GM19035 (cell line): ENCODE measurements around the gene PGK1.
A peak's percentile ranks its signal among the peaks of the same experiment; 100 is the strongest.
"Not testable (repeated sequence)": the region's sequence is repeated elsewhere in the genome, so short reads cannot be mapped to it uniquely, and the experiment has no call there.

Experiments used
- ATAC-seq: cut with Tn5 transposase; IDR thresholded peaks from one replicate; pipeline ENCODE4 v1.9.1; 2021; ENCODE audit not compliant: unreplicated experiment

The PGK1 gene

DNA sequence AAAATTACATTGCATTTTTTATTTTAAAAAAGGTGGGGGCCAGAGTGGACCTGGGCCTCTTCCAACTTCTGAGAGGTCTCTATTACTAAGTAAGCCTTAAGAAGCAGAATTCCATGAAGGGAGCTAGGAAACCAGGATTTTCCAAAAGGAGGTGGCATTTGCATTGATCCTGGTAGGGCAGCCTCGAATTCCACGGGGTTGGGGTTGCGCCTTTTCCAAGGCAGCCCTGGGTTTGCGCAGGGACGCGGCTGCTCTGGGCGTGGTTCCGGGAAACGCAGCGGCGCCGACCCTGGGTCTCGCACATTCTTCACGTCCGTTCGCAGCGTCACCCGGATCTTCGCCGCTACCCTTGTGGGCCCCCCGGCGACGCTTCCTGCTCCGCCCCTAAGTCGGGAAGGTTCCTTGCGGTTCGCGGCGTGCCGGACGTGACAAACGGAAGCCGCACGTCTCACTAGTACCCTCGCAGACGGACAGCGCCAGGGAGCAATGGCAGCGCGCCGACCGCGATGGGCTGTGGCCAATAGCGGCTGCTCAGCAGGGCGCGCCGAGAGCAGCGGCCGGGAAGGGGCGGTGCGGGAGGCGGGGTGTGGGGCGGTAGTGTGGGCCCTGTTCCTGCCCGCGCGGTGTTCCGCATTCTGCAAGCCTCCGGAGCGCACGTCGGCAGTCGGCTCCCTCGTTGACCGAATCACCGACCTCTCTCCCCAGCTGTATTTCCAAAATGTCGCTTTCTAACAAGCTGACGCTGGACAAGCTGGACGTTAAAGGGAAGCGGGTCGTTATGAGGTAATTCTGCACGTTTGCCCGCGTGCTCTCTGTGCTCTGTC, at the start of gene PGK1:
TSS of gene PGK1 (plus strand) at position 626 of the 824 bp plus-strand sequence. CDS start at position 719, 93 bp downstream.
- peak; percentile 95 for ATAC-seq

DNA sequence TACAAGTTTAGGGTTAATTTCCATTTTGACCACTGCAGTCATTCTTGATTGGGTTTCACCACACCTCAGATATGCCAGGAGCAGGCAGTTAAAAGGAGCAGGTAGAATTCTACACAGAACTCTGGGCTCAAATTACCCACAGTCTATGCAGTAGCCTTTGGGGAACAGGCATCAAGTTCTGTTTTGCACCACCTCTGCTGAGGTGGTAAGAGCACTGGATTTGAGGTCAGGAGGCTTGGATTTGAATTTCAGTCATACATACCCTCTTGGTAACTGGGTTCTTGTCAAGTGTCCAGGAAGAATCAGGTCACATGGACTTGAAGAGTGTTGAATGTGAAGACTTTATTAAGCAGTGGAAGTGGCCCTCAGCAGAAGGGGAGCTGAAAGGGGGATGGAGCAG, 40.4 kb upstream of the PGK1 start:
- ATAC-seq: no peak

DNA sequence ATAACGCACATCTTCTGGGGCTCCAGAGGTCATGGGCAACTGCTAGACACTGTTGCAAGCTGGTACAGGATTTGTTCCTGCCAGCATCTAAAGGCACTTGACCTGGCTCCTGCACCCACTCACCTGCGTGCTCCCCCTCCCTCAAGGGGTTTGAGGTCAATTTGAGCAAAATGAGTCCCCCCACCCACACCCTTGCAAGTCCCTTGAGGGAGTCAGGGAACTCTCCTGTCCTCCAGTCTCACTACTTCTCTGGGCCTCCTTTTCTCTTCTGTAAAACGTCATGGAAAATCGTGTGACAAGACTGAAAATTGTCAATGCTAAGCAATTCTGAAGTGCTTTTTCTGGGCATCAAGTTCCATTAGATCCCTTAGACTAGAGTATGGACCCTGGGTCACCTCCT, 39.9 kb upstream of the PGK1 start:
- no peak for ATAC-seq

DNA sequence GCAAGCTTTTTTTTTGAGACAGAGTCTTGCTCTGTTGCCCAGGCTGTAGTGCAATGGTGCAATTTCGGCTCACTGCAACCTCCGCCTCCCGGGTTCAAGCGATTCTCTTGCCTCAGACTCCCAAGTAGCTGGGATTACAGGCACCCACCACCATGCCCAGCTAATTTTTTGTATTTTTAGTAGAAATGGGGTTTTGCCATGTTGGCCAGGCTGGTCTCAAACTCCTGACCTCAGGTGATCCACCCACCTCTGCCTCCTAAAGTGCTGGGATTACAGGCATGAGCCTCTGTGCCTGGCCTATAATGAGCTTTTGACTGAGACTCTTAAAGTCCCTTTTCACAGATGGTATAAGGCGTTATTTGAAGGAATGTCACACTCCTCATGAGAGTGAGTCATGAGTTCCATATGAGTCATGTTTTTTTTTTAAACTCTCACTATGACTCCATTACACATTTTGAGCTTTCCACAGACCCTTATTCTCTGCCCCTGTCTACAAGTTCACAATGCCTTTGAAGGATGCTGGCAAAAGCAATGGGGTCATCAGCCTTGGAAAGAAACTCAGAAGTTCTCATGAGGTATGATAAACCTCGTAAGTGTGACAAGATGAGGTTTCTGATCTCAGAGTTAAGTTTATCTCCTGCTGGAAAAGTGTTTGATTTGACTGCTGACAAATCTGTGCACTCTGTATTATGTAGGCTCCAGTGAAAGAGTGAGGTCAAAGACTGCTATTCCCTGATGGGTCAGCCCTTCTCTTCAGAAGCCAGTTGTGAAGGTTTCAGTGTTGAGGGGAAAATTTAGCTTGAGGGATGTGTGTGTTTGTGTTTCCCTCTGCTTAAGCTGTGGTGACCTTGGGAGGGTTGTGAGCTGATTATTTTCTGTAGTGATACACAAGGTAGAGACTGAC, 39.1 kb upstream of the PGK1 start:
- peak; percentile 89 for ATAC-seq

DNA sequence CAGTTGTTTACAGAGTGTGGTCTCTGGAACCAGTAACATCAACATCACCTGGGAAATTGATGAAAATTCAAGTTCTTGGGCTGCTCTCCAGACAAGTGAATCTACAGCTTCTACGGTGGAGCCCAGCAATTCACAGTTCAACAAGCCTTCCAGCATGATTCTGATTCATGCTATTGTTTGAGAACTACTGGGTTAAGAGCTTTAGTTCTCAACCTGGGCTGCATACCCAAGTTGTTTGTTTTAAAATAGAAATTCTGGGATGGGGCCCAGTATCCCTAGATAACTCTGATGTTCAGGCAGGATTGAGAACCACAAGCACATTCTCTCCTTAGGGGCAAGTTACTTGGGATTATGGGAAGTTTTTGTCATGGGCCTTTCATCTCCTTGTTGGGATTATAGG, 37.9 kb upstream of the PGK1 start:
- no peak for ATAC-seq

DNA sequence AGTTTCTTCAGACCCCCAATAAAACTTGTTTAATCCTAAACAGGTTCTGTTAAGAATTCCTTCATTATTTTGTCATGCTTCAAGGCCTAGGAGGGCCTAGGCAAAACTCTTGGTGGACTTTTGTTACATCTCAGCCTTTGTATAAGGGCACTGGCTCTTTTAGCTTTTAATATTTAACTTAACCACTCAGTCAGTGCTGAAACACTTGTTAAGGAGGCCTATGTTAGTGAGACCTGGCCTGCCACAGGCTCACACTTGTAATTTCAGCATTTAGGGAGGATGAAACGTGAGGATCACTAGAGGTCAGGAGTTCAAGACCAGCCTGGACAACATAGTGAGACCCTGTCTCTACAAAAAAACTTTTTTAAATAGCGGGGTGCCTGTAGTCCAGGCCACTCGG, 32.7 kb upstream of the PGK1 start:
- no peak for ATAC-seq

DNA sequence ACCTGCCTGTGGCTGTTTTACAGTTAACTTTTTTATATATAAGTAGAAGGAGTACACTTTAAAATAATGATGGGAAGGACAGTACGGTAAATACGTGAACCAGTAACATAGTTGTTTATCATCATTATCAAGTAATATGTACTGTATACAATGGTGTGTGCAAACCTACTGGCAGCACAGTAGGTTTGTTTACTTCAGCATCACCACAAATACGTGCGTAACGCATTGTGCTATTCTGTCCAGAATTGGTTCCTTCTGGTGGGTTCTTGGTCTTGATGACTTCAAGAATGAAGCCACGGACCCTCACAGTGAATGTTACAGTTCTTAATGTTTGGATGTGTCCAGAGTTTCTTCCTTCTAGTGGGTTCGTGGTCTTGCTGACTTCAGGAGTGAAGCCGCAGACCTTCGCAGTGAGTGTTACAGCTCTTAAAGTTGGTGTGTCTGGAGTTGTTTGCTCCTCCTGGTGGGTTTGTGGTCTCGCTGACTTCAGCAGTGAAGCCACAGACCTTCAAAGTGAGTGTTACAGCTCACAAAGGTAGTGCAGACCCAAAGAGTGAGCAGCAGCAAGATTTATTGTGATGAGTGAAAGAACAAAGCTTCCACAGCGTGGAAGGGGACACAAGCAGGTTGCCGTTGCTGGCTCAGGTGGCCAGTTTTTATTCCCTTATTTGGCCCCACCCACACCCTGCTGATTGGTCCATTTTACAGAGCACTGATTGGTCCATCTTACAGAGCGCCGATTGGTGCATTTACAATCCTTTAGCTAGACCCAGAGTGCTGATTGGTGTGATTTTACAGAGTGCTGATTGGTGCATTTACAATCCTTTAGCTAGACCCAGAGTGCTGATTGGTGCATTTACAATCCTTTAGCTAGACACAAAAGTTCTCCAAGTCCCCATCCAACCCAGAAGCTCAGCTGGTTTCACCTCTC, 30.6 kb upstream of the PGK1 start:
- not testable (repeated sequence) for ATAC-seq

DNA sequence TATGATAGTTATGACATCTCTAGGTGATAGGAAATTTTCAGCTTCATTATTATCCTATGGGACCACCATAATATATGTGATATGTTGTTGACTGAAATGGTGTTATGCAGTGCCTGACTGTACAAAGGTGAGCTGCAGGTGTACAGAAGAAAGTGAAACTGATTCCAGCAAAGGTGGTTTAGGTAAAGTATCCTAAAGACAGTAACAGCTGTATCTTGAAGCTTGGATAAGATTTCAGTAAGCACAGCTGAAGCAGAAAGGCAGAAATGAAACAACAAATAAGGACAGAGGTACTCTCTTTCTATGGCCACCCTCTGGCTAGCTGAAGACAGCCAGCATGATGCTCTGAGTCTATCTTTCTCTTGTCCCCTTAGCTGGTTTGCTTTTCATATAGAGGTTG, 30.0 kb upstream of the PGK1 start:
- no peak for ATAC-seq

DNA sequence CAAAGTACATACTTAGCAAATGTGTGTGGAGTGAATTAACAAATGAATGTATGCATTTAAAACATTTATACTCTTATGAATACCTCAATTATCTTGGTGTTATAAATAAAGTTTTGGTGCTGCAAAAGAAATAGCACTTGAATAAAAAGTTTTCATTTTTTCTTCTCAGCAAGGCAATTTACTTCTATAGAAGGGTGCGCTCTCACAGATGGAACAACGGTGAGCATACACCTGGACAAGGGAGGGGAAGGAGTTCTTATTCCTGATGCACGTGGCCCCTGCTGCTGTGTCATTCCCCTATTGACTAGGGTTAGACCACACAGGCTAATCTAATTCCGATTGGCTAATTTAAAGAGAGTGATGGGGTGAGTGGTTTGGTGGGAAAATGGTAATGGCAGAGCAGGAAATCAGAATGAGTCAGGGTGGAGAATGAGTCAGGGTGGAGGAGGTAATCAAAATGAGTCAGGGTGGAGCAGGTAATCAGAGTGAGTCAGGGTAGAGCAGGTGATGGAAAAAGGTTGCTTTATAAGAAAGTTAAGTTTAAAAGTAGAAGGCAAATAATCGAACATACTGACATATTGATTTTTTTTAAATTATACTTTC, 28.2 kb upstream of the PGK1 start:
- no peak for ATAC-seq

DNA sequence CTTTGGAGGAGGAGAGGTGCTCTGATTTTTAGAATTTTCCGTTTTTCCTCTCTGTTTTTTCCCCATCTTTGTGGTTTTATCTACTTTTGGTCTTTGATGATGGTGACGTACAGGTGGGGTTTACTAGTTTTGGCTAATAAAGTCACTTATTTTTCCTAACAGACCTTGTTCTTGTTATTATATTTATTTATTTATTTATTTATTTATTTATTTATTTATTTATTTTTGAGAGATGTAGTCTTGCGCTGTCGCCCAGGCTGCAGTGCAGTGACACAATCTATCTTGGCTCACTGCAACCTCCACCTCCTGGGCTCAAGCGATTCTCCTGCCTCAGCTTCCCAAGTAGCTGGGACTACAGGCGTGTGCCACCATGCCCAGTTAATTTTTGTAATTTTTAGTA, 22.6 kb upstream of the PGK1 start:
- ATAC-seq: not testable (repeated sequence)

DNA sequence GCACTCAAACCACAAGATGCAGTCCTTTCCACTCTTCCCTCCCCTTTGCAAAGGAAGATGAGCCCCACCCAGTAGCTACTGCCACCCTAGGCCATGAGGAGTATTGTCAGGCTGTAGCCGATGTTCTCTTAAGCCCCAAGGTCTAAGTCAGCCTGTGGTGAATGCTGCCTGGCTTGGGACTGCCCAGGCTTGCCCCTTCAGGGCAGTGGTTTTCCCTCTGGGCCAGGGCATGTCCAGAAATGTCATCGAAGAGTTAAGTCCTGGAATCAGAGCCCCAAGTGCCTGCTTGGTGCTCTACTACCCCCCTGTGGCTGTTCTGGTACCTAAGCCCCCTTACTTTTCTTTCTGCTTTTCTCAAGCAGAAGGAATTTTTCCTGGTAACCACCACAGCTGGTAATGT, 11.8 kb upstream of the PGK1 start:
- peak; percentile 76 for ATAC-seq

DNA sequence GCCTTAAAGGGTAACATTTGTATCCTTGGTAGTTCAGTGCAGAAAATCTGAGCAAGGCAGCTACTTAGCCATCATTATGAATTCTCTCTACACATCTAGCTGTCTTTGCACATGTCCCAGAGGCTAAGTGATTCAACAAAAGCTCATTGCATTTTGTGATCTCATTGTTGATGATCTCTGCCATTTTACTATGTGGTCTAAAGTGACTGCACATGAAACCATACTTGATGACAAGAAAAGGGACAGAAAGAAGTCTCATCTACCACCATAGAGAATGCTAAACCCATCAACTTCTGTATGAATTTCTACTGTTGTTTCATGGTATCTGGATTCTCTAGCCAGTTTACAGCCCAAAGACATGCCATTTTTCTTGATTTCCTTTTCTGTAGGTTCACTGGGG, 5.9 kb upstream of the PGK1 start:
- no peak for ATAC-seq

DNA sequence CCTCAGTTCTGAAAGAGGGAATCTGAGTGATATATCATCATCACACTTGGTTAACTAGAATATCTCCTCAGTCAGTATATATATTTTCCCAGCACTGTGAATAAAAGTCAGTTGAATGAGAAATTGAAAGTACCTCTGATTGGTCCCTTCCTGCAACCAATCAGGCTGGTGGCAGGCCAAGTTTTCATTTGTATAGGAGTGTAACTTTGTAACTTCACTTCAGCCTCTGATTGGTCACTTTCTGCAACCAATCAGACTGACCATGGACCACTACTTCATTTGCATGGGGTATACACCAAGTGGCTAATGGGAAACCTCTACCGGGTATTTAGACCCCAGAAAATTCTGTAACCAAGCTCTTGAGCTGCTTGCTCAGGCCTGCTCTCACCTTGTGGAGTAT, 2.0 kb upstream of the PGK1 start:
- ATAC-seq: no peak

DNA sequence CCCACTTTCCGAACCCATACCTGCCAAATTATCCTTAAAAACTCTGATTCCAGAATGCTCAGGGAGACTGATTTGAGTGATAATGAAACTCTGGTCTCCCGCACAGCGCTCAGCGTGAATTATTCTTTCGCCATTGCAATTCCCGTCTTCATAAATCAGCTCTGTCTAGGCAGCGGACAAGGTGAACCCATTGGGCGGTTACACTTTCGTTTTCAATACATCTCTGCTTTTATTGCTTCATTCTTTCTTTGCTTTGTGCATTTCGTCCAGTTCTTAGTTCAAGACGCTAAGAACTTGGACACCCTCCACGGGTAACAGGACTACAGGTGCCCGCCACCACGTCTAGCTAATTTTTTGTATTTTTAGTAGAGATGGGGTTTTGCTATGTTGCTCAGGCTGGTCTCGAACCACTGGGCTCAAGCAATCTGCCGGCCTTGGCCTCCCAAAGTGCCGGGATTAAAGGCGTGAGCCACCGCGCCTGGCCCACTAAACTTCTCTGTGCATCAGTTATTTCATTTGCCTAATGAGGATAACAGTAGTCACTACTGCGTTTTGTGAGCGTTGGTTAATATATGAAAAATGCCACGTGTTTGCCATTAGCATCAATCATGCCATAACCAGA, 936 bp upstream of the PGK1 start:
- no peak for ATAC-seq

DNA sequence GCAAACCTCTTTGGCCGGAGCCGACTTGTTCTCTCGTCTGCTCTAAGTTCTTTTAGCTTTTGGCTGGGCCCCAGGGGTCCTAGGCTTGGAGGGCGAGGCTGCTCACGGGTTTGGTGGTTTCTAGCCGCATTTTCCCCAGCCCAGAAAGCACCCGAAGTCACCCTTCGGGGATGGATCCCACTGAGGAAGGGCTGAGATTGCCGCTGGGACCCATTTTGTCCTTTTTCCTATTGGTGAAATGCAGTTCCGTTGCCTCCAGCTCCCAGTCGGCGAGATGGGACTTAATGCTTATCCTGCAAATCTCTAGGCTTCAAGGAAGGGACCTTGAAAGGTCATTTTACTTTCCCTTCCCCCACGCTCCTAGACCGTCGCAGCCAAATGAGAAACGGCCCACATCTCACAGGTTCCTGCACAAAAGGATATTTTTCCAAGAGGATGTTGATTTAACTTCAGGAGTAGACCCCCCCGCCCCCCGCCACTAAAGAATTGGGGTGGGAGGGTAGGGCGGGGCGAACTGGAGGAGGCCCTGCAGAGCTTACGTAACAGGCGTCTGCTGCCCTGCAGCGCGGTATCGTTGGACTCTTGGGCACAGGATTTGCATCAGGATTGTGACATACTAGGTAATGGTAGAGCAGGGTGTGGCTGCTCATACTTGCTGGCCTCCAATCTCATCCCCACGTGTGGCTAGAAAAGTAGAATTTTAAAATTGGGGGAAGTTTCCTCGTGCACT, 564 bp downstream of the PGK1 start:
- peak; percentile 27 for ATAC-seq

DNA sequence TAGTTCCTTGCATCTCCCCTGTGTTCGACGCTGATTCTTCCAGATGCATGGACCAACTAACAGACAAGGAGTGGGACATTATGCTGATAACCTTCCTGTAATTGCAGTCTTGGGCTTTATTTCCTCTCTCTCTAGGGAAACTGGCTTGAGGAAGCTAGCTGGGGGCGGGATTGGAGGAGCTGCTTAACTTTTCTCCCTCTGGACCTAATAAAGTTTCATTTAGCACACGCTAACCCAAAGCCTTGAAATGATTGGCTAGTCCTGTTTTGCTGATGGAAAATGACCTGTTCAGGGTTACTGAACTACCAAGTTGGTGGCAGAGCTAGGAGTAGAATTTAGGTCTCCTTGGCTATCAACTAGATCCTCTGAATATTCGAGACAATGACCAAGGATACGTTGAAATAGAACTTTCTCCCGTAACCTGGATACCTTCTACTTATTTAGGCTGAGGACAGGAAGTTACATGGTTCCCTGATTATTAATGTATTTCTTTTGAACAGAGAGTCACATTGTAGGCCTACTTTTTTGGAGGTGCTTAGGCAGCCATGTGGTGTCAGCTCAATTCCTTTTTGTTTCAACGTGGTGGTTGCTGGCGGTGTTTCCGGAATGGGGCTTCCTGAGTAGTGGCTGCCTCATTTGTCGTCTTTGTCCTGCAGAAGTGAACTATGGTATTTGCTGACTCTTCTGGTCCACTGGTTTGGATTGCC, 2.0 kb downstream of the PGK1 start:
- ATAC-seq: no peak

DNA sequence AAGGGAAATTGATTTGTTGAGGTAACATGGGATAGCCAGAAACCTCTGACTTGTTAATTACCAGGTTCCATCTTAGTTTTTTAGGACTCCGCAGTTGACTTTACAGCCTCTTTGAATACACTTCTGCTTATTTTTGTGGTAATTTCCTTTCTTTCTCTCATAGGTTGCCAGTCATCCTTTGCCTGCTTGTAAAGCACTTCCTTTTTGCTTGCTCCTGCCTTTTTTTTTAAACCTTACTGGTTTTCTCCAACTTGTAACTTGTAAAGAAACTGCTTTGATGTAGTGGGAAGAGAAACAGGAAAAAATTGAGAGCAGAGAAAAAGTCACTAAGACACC, 2.6 kb downstream of the PGK1 start:
- no peak for ATAC-seq

DNA sequence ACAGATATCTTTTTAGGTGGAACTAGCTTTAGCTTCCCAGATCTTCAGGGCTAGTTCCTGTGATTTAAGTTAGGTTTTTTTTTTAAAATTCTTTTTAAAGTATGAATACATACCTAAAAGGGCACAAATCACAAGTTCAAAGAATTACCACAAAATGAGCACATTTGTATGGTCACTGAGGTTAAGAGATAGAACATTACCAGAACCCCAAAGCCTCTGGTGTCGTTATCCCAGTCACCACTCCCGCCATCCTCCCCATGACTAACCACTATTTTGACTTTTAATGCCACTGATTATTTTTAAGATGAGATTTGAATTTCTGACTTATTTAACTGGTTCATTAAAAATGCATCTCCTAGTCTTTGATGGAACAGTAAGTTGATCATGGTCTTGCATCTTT, 5.4 kb downstream of the PGK1 start:
- no peak for ATAC-seq
